ENCODE data around the gene RCE1. TPM values are rescaled to one million over a fixed set of nuclear protein-coding genes. Genes with fewer than 3 reads are reported as not detected.

The RCE1 gene
- total RNA-seq, 2 donors from 2014 or later, result 26.8 to 37.9 TPM

- H3K9me3 Mint-ChIP-seq, result no peaks in the 10 kb centered on the region
- H3K36me3 Mint-ChIP-seq, result no peaks in the 10 kb centered on the region
- DNase-seq (ENCODE audit: low spot score), result no peak
These were observed 21.9 kb downstream of the RCE1 start for GRCh38 chr11:66864924-66865697.

GRCh38 chr11:66866007-66866406, 22.8 kb downstream of the RCE1 start:
- no peaks in the 10 kb centered on the region for H3K36me3 Mint-ChIP-seq
- no peak overlapping the region for H3K4me3 Mint-ChIP-seq
- no peaks in the 10 kb centered on the region for H3K9me3 Mint-ChIP-seq
- DNase-seq (ENCODE audit: low spot score) (no peak), ATAC-seq (no peak)
- H3K27me3 Mint-ChIP-seq, result no peaks in the 10 kb centered on the region
- H3K27ac Mint-ChIP-seq, result no peak overlapping the region
- H3K4me1 Mint-ChIP-seq (ENCODE audit: low read depth in 2 of 2), result peaks cover 2 to 3% of the 10 kb centered on the region in 2 donors

More at GRCh38 chr11:66864924-66865697, 21.9 kb downstream of the RCE1 start:
- ATAC-seq, result no peak
- Mint-ChIP-seq H3K27me3 (no peaks in the 10 kb centered on the region), H3K27ac (no peak overlapping the region), H3K4me3 (no peak overlapping the region), H3K4me1 (ENCODE audit: low read depth in 2 of 2) (peaks cover 2 to 3% of the 10 kb centered on the region in 2 donors)

GRCh38 chr11:66866511-66866986, 23.3 kb downstream of the RCE1 start:
- H3K4me3 Mint-ChIP-seq, result no peak overlapping the region
- H3K4me1 Mint-ChIP-seq (ENCODE audit: low read depth in 2 of 2), result peaks cover 2 to 3% of the 10 kb centered on the region in 2 donors
- H3K9me3 Mint-ChIP-seq, result no peaks in the 10 kb centered on the region
- H3K36me3 Mint-ChIP-seq, result no peaks in the 10 kb centered on the region
- no peak overlapping the region for H3K27ac Mint-ChIP-seq
- DNase-seq (ENCODE audit: low spot score), result no peak
- no peak for ATAC-seq
- H3K27me3 Mint-ChIP-seq, result no peaks in the 10 kb centered on the region

- H3K4me1 Mint-ChIP-seq (ENCODE audit: low read depth in 2 of 2), result peaks cover 2 to 3% of the 10 kb centered on the region in 2 donors
- no peaks in the 10 kb centered on the region for H3K36me3 Mint-ChIP-seq
- H3K9me3 Mint-ChIP-seq, result no peaks in the 10 kb centered on the region
- DNase-seq (ENCODE audit: low spot score) (no peak), ATAC-seq (no peak)
- H3K4me3 Mint-ChIP-seq, result no peak overlapping the region
- no peaks in the 10 kb centered on the region for H3K27me3 Mint-ChIP-seq
- no peak overlapping the region for H3K27ac Mint-ChIP-seq
These were observed 24.3 kb downstream of the RCE1 start for GRCh38 chr11:66867425-66868040.

- no peak overlapping the region for H3K27ac Mint-ChIP-seq
- H3K27me3 Mint-ChIP-seq, result no peaks in the 10 kb centered on the region
- H3K9me3 Mint-ChIP-seq, result no peaks in the 10 kb centered on the region
- DNase-seq (ENCODE audit: low spot score), result no peak
- no peaks in the 10 kb centered on the region for H3K36me3 Mint-ChIP-seq
- H3K4me3 Mint-ChIP-seq, result no peak overlapping the region
- H3K4me1 Mint-ChIP-seq (ENCODE audit: low read depth in 2 of 2), result peaks cover 2 to 3% of the 10 kb centered on the region in 2 donors
- ATAC-seq, result no peak
These were observed 25.0 kb downstream of the RCE1 start for GRCh38 chr11:66868082-66868725.

- Mint-ChIP-seq H3K36me3 (no peaks in the 10 kb centered on the region), H3K27me3 (no peaks in the 10 kb centered on the region), H3K27ac (no peak overlapping the region), H3K4me1 (ENCODE audit: low read depth in 2 of 2) (peaks cover 2 to 3% of the 10 kb centered on the region in 2 donors), H3K9me3 (no peaks in the 10 kb centered on the region), H3K4me3 (no peak overlapping the region)
- ATAC-seq (peak; percentile 80 to 85), DNase-seq (ENCODE audit: low spot score) (no peak)
These were observed 25.7 kb downstream of the RCE1 start for GRCh38 chr11:66868726-66869566.

- Mint-ChIP-seq H3K9me3 (no peaks in the 10 kb centered on the region), H3K4me3 (no peak overlapping the region), H3K36me3 (no peaks in the 10 kb centered on the region), H3K27me3 (no peaks in the 10 kb centered on the region), H3K27ac (no peak overlapping the region), H3K4me1 (ENCODE audit: low read depth in 2 of 2) (peaks cover 2 to 3% of the 10 kb centered on the region in 2 donors)
- DNase-seq (ENCODE audit: low spot score), result no peak
- no peak for ATAC-seq
These were observed 26.3 kb downstream of the RCE1 start for GRCh38 chr11:66869567-66869870.

GRCh38 chr11:66870131-66870530, 26.9 kb downstream of the RCE1 start:
- ATAC-seq (no peak), DNase-seq (ENCODE audit: low spot score) (no peak)
- H3K9me3 Mint-ChIP-seq, result no peaks in the 10 kb centered on the region
- H3K36me3 Mint-ChIP-seq, result no peaks in the 10 kb centered on the region
- H3K4me3 Mint-ChIP-seq, result no peak overlapping the region
- H3K27ac Mint-ChIP-seq, result no peak overlapping the region
- peaks cover 0 to 4% of the 10 kb centered on the region in 2 donors for H3K27me3 Mint-ChIP-seq
- peaks cover 2 to 3% of the 10 kb centered on the region in 2 donors for H3K4me1 Mint-ChIP-seq (ENCODE audit: low read depth in 2 of 2)

- H3K27me3 Mint-ChIP-seq, result peaks cover 0 to 8% of the 10 kb centered on the region in 2 donors
- H3K4me3 Mint-ChIP-seq, result no peak overlapping the region
- no peaks in the 10 kb centered on the region for H3K9me3 Mint-ChIP-seq
- H3K36me3 Mint-ChIP-seq, result no peaks in the 10 kb centered on the region
- DNase-seq (ENCODE audit: low spot score) (no peak), ATAC-seq (no peak)
- H3K4me1 Mint-ChIP-seq (ENCODE audit: low read depth in 2 of 2), result peaks cover 2 to 3% of the 10 kb centered on the region in 2 donors
- no peak overlapping the region for H3K27ac Mint-ChIP-seq
These were observed 27.6 kb downstream of the RCE1 start for GRCh38 chr11:66870616-66871520.

- Mint-ChIP-seq H3K27me3 (peaks cover 0 to 11% of the 10 kb centered on the region in 2 donors), H3K36me3 (no peaks in the 10 kb centered on the region), H3K4me1 (ENCODE audit: low read depth in 2 of 2) (peaks cover 2 to 3% of the 10 kb centered on the region in 2 donors), H3K27ac (no peak overlapping the region), H3K9me3 (no peaks in the 10 kb centered on the region), H3K4me3 (no peak overlapping the region)
- ATAC-seq, result no peak
- no peak for DNase-seq (ENCODE audit: low spot score)
These were observed 28.3 kb downstream of the RCE1 start for GRCh38 chr11:66871521-66871901.

GRCh38 chr11:66874232-66874631, 31.0 kb downstream of the RCE1 start:
- Mint-ChIP-seq H3K4me1 (ENCODE audit: low read depth in 2 of 2) (no peaks in the 10 kb centered on the region), H3K27me3 (peaks cover 0 to 11% of the 10 kb centered on the region in 2 donors), H3K27ac (no peak overlapping the region), H3K9me3 (no peaks in the 10 kb centered on the region), H3K4me3 (no peak overlapping the region), H3K36me3 (no peaks in the 10 kb centered on the region)
- DNase-seq (ENCODE audit: low spot score) (no peak), ATAC-seq (no peak)

- Mint-ChIP-seq H3K9me3 (no peaks in the 10 kb centered on the region), H3K4me1 (ENCODE audit: low read depth in 2 of 2) (no peaks in the 10 kb centered on the region), H3K27ac (no peak overlapping the region), H3K4me3 (no peak overlapping the region), H3K36me3 (no peaks in the 10 kb centered on the region), H3K27me3 (peaks cover 0 to 11% of the 10 kb centered on the region in 2 donors)
- ATAC-seq (no peak), DNase-seq (ENCODE audit: low spot score) (peak; percentile 50)
These were observed 32.1 kb downstream of the RCE1 start for GRCh38 chr11:66875378-66875777.
